GM12864 (cell line): ENCODE measurements around the gene GOT2.
"Not testable (repeated sequence)": the region's sequence is repeated elsewhere in the genome, so short reads cannot be mapped to it uniquely, and the experiment has no call there.

Experiments
- DNase-seq: peaks from one replicate; pipeline ENCODE4 v3.0.0-alpha.2; 2011; ENCODE audit warnings: low read depth
- H3K4me3 ChIP-seq: 2 replicates; pipeline ENCODE4 v1.5.1; 2011; ENCODE audit warnings: mild to moderate bottlenecking, low read depth, low read length, control low read depth
- TF ChIP-seq, protein P1 (sequence below): IDR thresholded peaks from 2 replicates; pipeline ENCODE4 v1.5.1; 2011; ENCODE audit warnings: low read depth, mild to moderate bottlenecking, moderate library complexity, low read length, control low read depth, inconsistent platforms; ENCODE audit errors: missing control alignments

Gene GOT2

GRCh38 chr16:58717994-58718393 is 16.1 kb downstream of the GOT2 start:
- DNase-seq = no peak
- TF ChIP-seq, protein P1, sequence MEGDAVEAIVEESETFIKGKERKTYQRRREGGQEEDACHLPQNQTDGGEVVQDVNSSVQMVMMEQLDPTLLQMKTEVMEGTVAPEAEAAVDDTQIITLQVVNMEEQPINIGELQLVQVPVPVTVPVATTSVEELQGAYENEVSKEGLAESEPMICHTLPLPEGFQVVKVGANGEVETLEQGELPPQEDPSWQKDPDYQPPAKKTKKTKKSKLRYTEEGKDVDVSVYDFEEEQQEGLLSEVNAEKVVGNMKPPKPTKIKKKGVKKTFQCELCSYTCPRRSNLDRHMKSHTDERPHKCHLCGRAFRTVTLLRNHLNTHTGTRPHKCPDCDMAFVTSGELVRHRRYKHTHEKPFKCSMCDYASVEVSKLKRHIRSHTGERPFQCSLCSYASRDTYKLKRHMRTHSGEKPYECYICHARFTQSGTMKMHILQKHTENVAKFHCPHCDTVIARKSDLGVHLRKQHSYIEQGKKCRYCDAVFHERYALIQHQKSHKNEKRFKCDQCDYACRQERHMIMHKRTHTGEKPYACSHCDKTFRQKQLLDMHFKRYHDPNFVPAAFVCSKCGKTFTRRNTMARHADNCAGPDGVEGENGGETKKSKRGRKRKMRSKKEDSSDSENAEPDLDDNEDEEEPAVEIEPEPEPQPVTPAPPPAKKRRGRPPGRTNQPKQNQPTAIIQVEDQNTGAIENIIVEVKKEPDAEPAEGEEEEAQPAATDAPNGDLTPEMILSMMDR = no peak
- H3K4me3 ChIP-seq = no peak overlapping the region

DNA sequence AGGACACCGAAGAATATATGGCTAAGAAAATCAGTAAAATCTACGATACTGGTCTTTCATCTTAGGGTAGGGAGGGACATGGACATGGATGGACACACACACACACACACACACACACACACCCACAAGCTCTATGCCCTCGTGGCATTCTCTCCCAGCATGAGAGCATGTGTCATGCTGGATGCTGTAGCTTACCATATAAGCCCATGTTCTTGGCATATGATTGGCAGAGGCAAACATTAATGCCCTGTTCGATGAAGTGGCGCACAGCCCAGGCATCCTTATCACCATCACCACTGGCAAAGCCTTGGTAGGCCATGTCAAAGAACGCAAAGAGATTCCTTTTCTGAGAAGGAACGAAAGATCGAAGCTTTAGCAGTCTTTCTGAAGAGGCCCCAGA is 17.6 kb downstream of the GOT2 start:
- no peak overlapping the region for H3K4me3 ChIP-seq
- TF ChIP-seq, protein P1 = no peak
- DNase-seq = no peak

- DNase-seq = no peak
- no peak overlapping the region for H3K4me3 ChIP-seq
- TF ChIP-seq, protein P1 = no peak
Observed at GRCh38 chr16:58713742-58714141, 20.4 kb downstream of the GOT2 start.

GRCh38 chr16:58709333-58709732 is 24.8 kb downstream of the GOT2 start:
- H3K4me3 ChIP-seq = no peak overlapping the region
- TF ChIP-seq, protein P1 = no peak
- peak; percentile 71 for DNase-seq

DNA sequence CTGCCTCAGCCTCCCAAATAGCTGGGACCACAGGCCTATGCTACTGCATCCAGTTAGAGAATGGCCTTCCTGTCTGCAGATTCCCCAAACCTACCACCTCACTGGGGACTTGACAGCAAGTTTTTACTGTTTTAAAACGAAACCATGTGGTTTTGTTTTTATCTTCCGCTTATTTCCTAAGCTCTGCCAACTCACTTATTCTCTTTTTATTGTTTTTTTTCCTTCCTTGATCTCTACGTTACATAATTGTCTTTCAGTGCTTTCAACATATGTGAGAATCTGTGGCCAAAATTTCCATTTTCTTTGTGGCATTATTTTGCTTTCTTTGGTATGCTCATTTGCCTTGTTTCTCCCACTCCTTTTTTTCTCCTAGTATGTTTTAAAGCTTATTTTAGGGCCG is 35.0 kb downstream of the GOT2 start:
- H3K4me3 ChIP-seq = no peak overlapping the region
- no peak for DNase-seq
- TF ChIP-seq, protein P1 = no peak

DNA sequence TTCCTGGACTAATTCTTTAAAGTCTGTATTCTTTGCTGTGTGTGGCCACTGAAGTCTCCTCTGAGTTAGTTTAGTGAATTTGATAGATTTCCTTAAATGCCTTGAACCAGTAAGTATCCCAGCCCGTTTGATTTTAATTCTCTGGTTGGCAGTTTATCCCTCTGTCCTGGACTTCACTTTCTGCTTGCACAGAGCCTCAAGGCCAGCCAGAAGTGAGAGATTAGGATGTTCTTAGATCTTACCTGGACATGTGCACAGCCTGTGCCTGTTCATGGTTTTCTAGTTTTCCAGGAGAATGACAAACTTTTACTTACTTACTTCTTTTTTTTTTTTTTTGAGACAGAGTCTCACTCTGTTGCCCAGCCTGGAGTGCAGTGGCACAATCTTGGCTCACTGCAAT is 38.7 kb downstream of the GOT2 start:
- TF ChIP-seq, protein P1 = no peak
- DNase-seq = no peak
- H3K4me3 ChIP-seq = no peak overlapping the region

DNA sequence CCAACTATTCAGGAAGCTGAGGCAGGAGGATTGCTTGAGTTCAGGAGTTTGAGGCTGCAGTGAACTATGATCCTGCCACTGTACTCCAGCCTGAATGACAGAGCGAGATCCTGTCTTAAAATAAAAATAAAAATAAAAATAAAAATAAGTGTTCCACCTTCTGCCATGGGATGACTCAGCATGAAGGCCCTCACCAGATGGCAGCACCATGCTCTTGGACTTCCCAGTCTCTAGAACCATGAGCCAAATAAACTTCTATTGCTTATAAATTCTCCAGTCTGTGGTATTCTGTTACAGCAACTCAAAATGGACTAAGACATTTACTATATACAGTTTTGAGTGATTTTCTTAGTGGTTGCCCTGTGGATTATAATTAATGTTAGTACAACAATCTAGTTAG is 41.7 kb downstream of the GOT2 start:
- no peak overlapping the region for H3K4me3 ChIP-seq

GRCh38 chr16:58686985-58687706 is 47.0 kb downstream of the GOT2 start:
- not testable (repeated sequence) for H3K4me3 ChIP-seq, DNase-seq

More for the DNA sequence above, 41.7 kb downstream of the GOT2 start:
- no peak for DNase-seq
- TF ChIP-seq, protein P1 = no peak
